ENCODE results near the gene MUC6. TPM values are rescaled to one million over a fixed set of nuclear protein-coding genes. Genes with fewer than 3 reads are reported as not detected.

Gene MUC6
- total RNA-seq, 4 donors from 2014 or later: 0.19 TPM; not detected in 3

- peaks cover 0 to 73% (median 0%) of the 10 kb centered on the region in 4 donors for H3K27me3 ChIP-seq
Measured at GRCh38 chr11:1035577-1036283, 788 bp downstream of the MUC6 start.

GRCh38 chr11:1034456-1035295 lies 1.8 kb downstream of the MUC6 start:
- TF ChIP-seq POLR2A (IDR thresholded peaks at IDR 0.05): no peak
- no peak for TF ChIP-seq CTCF (IDR thresholded peaks at IDR 0.05)
- Histone ChIP-seq H3K27ac (no peak overlapping the region), H3K4me1 (no peaks in the 10 kb centered on the region), H3K4me3 (no peak overlapping the region), H3K27me3 (peaks cover 0 to 73% (median 0%) of the 10 kb centered on the region in 4 donors), H3K9me3 (no peaks in the 10 kb centered on the region), H3K36me3 (no peaks in the 10 kb centered on the region)
- no peak for DNase-seq
- WGBS, 2 donors: 52 to 69% methylated on average over 3 to 15 of the region's 39 CpGs
- intact Hi-C loops (cut with DNase I): no loop called here

More at GRCh38 chr11:1035577-1036283, 788 bp downstream of the MUC6 start:
- Histone ChIP-seq H3K4me3 (no peak overlapping the region), H3K4me1 (no peaks in the 10 kb centered on the region), H3K27ac (no peak overlapping the region), H3K36me3 (no peaks in the 10 kb centered on the region), H3K9me3 (no peaks in the 10 kb centered on the region)
- intact Hi-C loops (cut with DNase I): no loop called here
- no peak for DNase-seq
- no peak for TF ChIP-seq CTCF (IDR thresholded peaks at IDR 0.05)
- no peak for TF ChIP-seq POLR2A (IDR thresholded peaks at IDR 0.05)
- WGBS, 2 donors: 79% methylated on average over 12 of the region's 29 CpGs; no CpG with 5 or more reads in 1 of the 2 donors

GRCh38 chr11:1034001-1034400 lies 2.5 kb downstream of the MUC6 start:
- no peak overlapping the region for H3K4me3 ChIP-seq
- no peak for DNase-seq
- WGBS, 2 donors: 20 to 66% methylated on average over 1 to 3 of the region's 8 CpGs
- no peaks in the 10 kb centered on the region for H3K4me1 ChIP-seq
- no peaks in the 10 kb centered on the region for H3K36me3 ChIP-seq
- H3K27me3 ChIP-seq: peaks cover 0 to 79% (median 0%) of the 10 kb centered on the region in 4 donors
- no peak for TF ChIP-seq POLR2A (IDR thresholded peaks at IDR 0.05)
- TF ChIP-seq CTCF (IDR thresholded peaks at IDR 0.05): no peak
- no peaks in the 10 kb centered on the region for H3K9me3 ChIP-seq
- H3K27ac ChIP-seq: no peak overlapping the region
- intact Hi-C loops (cut with DNase I): no loop called here

- Histone ChIP-seq H3K9me3 (no peaks in the 10 kb centered on the region), H3K36me3 (no peaks in the 10 kb centered on the region), H3K4me3 (no peak overlapping the region), H3K27ac (no peak overlapping the region), H3K27me3 (peaks cover 0 to 75% (median 0%) of the 10 kb centered on the region in 4 donors), H3K4me1 (no peaks in the 10 kb centered on the region)
- WGBS, 2 donors: 48 to 69% methylated on average over 4 to 13 of the region's 38 CpGs
- TF ChIP-seq POLR2A (IDR thresholded peaks at IDR 0.05) (no peak), CTCF (IDR thresholded peaks at IDR 0.05) (no peak)
- intact Hi-C loops (cut with DNase I): no loop called here
- DNase-seq: no peak
Measured at GRCh38 chr11:1033016-1033798, 3.3 kb downstream of the MUC6 start.
